HEK293T (cell line): ENCODE data around the gene SNF8.

Experiments used
- ARNT ChIP-seq: fragments of 450-650 bp; IDR thresholded peaks from 2 replicates; pipeline ENCODE4 v1.6.1; 2017; ENCODE audit warnings: mild to moderate bottlenecking
- BHLHE40 ChIP-seq: fragments of 450-650 bp; IDR thresholded peaks from 2 replicates; pipeline ENCODE4 v1.6.1; 2016; ENCODE audit warnings: mild to moderate bottlenecking, moderate library complexity, borderline replicate concordance
- ELF4 ChIP-seq: fragments of 450-650 bp; IDR thresholded peaks from 2 replicates; pipeline ENCODE4 v1.6.1; 2017; ENCODE audit warnings: antibody characterized with exemption
- NFRKB ChIP-seq: fragments of 450-650 bp; IDR thresholded peaks from 2 replicates; pipeline ENCODE4 v1.6.1; 2016; ENCODE audit warnings: mild to moderate bottlenecking, moderate library complexity
- SUZ12 ChIP-seq: fragments of 450-650 bp; IDR thresholded peaks from 2 replicates; pipeline ENCODE4 v1.6.1; 2016; ENCODE audit warnings: mild to moderate bottlenecking

- TF ChIP-seq ELF4: no peak
- TF ChIP-seq BHLHE40: no peak
- no peak for TF ChIP-seq SUZ12
- no peak for TF ChIP-seq NFRKB
- TF ChIP-seq ARNT: no peak
Measured at GRCh38 chr17:48961516-48962233, 17.0 kb upstream of the SNF8 start.
